ENCODE results near the gene SMIM23.

DNA sequence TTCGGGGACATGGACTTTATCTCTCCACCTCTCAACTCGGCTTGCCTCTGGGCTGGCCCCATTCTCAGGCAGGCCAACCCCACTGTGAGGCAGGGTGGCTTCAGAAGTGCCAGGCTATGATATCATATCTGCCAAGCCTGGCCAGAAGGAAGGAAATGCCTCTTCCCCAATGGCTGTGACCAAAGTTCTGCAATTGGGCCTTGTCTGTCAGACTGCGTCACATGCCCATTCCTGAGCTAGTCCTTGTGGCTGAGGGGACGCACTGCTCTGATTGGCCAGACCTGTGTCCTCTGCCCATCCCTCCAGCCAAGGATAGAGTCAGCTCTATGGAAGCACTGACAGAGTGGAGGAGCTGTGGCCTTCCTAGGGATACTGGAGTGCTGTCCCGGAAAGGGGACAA, 11.9 kb downstream of the SMIM23 start:
- TF ChIP-seq CTCF (IDR thresholded peaks at IDR 0.05; ENCODE audit: low read length) (no peak), EZH2 (optimal IDR thresholded peaks at IDR 0.05; ENCODE audit: low read depth, low read length) (no peak)
